RWPE1 (cell line): Measurements from ENCODE around the gene GLOD5.

ENCODE experiments used
- CTCF ChIA-PET: fragments of 350-600 bp; sonication (Branson Sonifier 250); formaldehyde crosslinking; extraction: SDS; loops from one replicate; lab custom pipeline; 2021; lab: Yijun Ruan, JAX
- POLR2A ChIA-PET: fragments of 400-600 bp; formaldehyde crosslinking; extraction: SDS; loops from one replicate; lab custom pipeline; 2020; ENCODE audit warnings: antibody characterized with exemption; ENCODE audit not compliant: low non-redundant PET; lab: Yijun Ruan, JAX
- DNase-seq: peaks from one replicate; pipeline ENCODE4 v3.0.0; 2012; ENCODE audit warnings: low spot score
- H3K27ac ChIP-seq: fragments of 450-650 bp; 2 replicates; pipeline ENCODE4 v1.5.1; 2017
- TF ChIP-seq, protein P1 (sequence below): fragments of 450-650 bp; conservative IDR thresholded peaks from 2 replicates; pipeline ENCODE4 v1.5.1; 2017; ENCODE audit warnings: low read depth, mild to moderate bottlenecking

GLOD5 gene

DNA sequence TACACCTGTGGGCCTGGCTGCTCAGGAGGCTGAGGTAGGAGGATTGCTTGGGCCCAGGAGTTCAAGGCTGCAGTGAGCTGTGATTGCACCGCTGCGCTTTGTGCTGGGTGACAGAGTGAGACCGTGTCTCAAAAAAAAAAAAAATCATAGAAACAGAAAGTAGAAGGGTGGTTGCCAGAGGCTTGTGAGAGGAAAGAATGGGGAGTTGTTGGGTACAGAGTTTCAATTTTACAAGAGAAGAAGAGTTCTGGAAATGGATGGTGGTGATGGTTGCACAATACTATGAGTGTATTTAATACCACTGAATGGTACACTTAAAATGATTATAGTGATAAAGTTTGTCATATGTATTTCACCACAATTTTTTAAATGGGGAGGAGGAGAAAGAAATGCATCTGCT is 10.2 kb upstream of the GLOD5 start:
- POLR2A ChIA-PET, result no interaction called here
- no peak overlapping the region for H3K27ac ChIP-seq
- no peak for DNase-seq
- TF ChIP-seq, protein P1, sequence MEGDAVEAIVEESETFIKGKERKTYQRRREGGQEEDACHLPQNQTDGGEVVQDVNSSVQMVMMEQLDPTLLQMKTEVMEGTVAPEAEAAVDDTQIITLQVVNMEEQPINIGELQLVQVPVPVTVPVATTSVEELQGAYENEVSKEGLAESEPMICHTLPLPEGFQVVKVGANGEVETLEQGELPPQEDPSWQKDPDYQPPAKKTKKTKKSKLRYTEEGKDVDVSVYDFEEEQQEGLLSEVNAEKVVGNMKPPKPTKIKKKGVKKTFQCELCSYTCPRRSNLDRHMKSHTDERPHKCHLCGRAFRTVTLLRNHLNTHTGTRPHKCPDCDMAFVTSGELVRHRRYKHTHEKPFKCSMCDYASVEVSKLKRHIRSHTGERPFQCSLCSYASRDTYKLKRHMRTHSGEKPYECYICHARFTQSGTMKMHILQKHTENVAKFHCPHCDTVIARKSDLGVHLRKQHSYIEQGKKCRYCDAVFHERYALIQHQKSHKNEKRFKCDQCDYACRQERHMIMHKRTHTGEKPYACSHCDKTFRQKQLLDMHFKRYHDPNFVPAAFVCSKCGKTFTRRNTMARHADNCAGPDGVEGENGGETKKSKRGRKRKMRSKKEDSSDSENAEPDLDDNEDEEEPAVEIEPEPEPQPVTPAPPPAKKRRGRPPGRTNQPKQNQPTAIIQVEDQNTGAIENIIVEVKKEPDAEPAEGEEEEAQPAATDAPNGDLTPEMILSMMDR, result no peak
- CTCF ChIA-PET, result no interaction called here

DNA sequence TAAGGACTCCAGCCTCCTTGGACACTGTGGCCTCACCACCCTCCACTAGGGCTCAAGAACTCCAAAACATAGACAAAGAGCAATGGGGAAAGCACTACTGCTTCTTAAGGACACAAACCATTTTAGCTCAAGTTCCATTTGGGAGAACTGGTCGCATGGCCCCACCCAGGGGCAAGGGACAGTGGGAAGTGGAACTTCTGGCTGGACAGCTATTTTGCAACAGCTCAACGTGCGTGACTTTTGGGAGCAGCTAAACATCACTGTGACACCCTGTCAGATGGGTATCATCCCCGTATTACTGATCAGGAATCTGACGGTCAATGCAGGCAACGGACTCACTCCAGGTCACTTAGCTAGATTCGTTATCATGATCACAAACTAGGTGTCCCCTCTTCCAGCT is 9.0 kb upstream of the GLOD5 start:
- CTCF ChIA-PET, result no interaction called here
- H3K27ac ChIP-seq, result no peak overlapping the region
- TF ChIP-seq, protein P1, result no peak
- DNase-seq, result no peak
- POLR2A ChIA-PET, result no interaction called here

DNA sequence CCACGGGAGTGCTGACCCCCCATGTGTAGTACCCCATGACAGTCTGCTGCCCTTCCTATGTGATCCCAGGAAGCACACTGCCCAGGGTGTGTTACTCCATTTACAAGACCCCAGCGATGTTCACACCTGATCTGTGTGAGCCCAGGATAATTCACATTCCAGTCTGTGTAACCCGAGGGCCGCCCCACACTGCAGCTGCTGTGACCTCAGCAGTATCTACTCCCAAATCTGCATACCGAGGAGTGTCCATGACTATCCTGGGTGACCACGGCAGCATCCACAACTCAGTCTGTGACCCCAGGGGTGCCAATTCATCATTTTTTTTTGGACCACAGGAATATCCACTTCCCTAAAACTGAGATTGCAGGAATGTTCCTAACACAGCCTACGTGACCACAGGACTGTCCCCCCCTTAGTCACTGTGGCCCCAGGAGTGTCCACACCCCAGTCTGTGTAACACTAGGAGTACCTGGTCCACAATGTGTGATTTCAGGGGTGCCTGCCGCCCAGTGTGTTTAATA is 7.8 kb upstream of the GLOD5 start:
- no peak for DNase-seq
- H3K27ac ChIP-seq, result no peak overlapping the region
- ChIA-PET CTCF (no interaction called here), POLR2A (no interaction called here)
- TF ChIP-seq, protein P1, result no peak

DNA sequence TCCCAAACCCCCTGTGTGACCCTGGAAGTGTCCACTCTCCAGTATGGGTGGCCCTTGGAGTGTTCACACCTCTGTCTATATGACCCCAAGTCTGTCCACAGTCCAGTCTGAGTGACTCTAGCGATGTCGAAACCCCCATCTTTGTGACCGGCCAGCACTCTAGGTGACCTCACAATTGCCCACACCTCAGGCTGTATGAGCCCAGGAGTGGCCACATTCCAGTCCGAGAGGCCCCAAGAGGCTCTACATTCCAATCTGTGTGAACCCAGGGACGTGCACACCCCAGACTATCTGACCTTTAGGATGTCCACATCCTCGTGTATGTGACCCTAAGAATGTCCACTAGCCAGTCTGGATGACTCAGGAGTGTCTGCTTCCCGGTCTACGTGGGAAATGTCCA is 7.3 kb upstream of the GLOD5 start:
- TF ChIP-seq, protein P1, result no peak
- POLR2A ChIA-PET, result no interaction called here
- no peak for DNase-seq
- CTCF ChIA-PET, result no interaction called here
- no peak overlapping the region for H3K27ac ChIP-seq

DNA sequence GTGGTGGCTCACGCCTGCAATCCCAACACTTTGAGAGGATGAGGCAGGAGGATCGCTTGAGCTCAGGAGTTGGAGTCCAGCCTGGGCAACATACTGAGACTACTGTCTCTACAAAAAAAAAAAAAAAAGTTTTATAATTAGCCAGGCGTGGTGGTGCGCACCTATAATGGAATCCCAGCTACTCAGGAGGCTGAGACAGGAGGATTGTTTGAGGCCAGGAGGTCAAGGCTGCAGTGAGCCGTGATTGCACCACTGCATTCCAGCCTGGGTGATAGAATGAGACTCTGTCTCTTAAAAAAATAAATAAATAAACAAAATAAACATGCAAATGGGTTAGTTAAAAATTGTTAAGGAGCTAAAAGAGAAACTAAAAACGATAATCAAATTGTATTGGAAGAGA is 7.7 kb downstream of the GLOD5 start:
- H3K27ac ChIP-seq, result no peak overlapping the region
- TF ChIP-seq, protein P1, result no peak
- DNase-seq, result no peak
- POLR2A ChIA-PET, result no interaction called here
- CTCF ChIA-PET, result no interaction called here

DNA sequence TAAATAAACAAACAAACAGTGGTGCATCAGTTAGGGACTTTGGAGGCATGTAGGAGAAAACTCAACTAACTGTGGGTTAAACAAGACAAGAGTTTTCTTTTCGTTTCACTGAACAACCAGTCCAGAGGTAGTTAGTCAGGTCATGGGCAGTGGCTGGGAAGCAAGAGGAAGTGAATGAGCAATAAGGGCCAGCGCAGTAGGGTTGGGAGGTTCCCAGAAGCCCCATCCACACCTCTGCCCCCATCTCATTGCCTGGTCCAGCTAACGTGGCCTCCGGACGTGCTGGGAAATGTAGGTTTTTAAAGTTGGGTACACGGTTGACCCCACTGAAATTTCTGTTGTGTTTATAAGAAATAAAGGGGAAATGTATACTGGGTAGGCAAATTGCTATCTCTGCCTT is 8.7 kb downstream of the GLOD5 start:
- TF ChIP-seq, protein P1, result no peak
- CTCF ChIA-PET, result no interaction called here
- no peak for DNase-seq
- H3K27ac ChIP-seq, result no peak overlapping the region
- POLR2A ChIA-PET, result no interaction called here

DNA sequence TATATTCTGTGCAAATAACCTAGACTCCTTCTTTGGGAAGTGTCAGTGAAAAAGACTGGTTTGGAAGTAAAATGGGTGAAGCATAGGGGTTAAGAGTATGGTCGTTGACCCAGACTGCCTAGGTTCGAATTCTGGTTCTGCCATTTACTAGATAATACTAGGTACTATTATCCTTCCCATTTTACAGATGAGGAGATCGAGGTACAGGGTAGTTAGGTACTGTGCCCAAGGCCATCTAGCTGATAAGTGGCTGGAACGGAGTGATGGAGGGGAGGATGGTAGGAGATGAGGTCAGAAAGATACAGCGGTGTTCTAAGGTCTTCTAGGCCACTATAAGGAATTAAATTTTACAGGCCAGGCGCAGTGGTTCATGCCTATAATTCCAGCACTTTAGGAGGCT is 11.1 kb downstream of the GLOD5 start:
- DNase-seq, result no peak
- ChIA-PET CTCF (no interaction called here), POLR2A (no interaction called here)

More for the DNA sequence above, 11.1 kb downstream of the GLOD5 start:
- no peak overlapping the region for H3K27ac ChIP-seq
- TF ChIP-seq, protein P1, result no peak
